Gastrocnemius medialis (tissue), 4 donors: ENCODE measurements around the gene KHDC3L. TPM values are rescaled to one million over a fixed set of nuclear protein-coding genes. Genes with fewer than 3 reads are reported as not detected.
A peak's percentile ranks its signal among the peaks of the same experiment; 100 is the strongest.

Experiments used
- ATAC-seq, 2 donors: fragments of 150-250 bp; one replicate each; pipeline ENCODE4 v1.9.1; 2016
- DNase-seq, 2 donors: peaks; one replicate each; pipeline ENCODE4 v3.0.0-alpha.2; 2019
- H3K27ac ChIP-seq, 4 donors: fragments of 200-600 bp; sonication (generic); 1 replicate in 1 of 4; 2 replicates in 3 of 4; pipeline ENCODE4 v1.5.1; 2016 to 2018; ENCODE audit warnings: mild to moderate bottlenecking in 2 of 4, moderate library complexity in 1 of 4
- H3K27me3 ChIP-seq, 3 donors: fragments of 200-600 bp; sonication (generic) in 2 of 3; 1 replicate in 1 of 3; 2 replicates in 2 of 3; pipeline versions ENCODE4 v1.5.1 to v1.6.0; 2016 to 2019; ENCODE audit warnings: mild to moderate bottlenecking in 1 of 3, moderate library complexity in 1 of 3
- H3K36me3 ChIP-seq, 2 donors: fragments of 200-600 bp; sonication (generic) in 1 of 2; one replicate each; pipeline ENCODE4 v1.5.1; 2017 to 2018
- H3K4me1 ChIP-seq, 2 donors: fragments of 200-600 bp; sonication (generic) in 1 of 2; one replicate each; pipeline ENCODE4 v1.5.1; 2016 to 2017; ENCODE audit warnings: mild to moderate bottlenecking in 2 of 2
- H3K4me3 ChIP-seq, 4 donors: fragments of 200-600 bp; sonication (generic) in 3 of 4; 1 replicate in 1 of 4; 2 replicates in 3 of 4; pipeline ENCODE4 v1.5.1; 2016 to 2019; ENCODE audit warnings: mild to moderate bottlenecking in 2 of 4
- H3K9me3 ChIP-seq, 3 donors: fragments of 200-600 bp; sonication (generic) in 2 of 3; 1 replicate in 1 of 3; 2 replicates in 2 of 3; pipeline ENCODE4 v1.5.1; 2016 to 2019
- POLR2A ChIP-seq, 2 donors: fragments of 450-650 bp; IDR thresholded peaks; one replicate each; pipeline ENCODE4 v1.6.1; 2017; ENCODE audit warnings: antibody characterized with exemption in 2 of 2, mild to moderate bottlenecking in 2 of 2, moderate library complexity in 2 of 2
- in situ Hi-C, 4 donors: fragments of 200-750 bp; cut with MboI; loops; one replicate each; pipeline versions ENCODE4 v1.15.0 to v1.8.0; 2017; ENCODE audit warnings: low sequenced_read_pairs in 4 of 4
- intact Hi-C: fragments of 100-400 bp; cut with DNase I; formaldehyde crosslinking; loops from one replicate; pipeline ENCODE4 v1.15.1; 2023; ENCODE audit warnings: low total_unique reads
- total RNA-seq, 4 donors: library from RNA; depleted of rRNA; stranded (reverse); fragments of >200 nt; gene quantifications; one replicate each; pipeline versions ENCODE4 v1.1.0 to v1.2.3, GENCODE V29; 2016
- TF ChIP-seq, protein P1 (sequence below), 5 experiments: fragments of 450-650 bp in 3 of 5; fragments of 200-600 bp in 2 of 5; sonication (generic) in 2 of 5; IDR thresholded peaks in 4 of 5; conservative IDR thresholded peaks in 1 of 5; 1 replicate in 4 of 5; 2 replicates in 1 of 5; pipeline ENCODE4 v1.5.1; 2016 to 2019; ENCODE audit warnings: antibody characterized with exemption in 5 of 5, mild to moderate bottlenecking in 3 of 5, moderate library complexity in 3 of 5

KHDC3L gene
- total RNA-seq, 4 donors from 2014 or later, result not detected

DNA sequence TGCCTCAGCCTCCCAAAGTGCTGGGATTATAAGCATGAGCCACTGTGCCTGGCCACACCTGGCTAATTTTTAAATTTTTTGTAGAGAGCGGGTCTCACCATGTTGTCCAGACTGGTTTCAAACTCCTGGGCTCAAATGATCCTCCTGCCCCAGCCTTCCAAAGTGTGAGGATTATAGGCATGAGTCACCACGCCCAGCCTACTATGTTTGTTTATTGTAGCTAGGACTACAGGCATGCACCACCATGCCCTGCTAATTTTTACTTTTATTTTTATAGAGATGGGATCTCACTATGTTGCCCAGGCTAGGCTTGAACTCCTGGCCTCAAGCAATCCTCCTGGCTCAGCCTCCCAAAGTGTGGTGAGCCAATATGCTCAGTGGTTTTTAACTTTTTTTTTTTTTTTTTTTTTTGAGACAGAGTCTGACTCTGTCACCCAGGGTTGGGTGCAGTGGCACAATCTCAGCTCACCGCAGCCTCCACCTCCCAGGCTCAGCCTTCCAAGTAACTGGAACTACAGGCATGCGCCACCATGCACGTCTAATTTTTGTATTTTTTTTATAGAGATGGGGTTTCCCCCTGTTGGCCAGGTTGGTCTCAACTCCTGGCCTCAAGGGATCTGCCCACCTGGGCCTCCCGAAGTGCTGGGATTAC lies 20.1 kb downstream of the KHDC3L start:
- Histone ChIP-seq H3K4me1 (no peaks in the 10 kb centered on the region), H3K36me3 (no peaks in the 10 kb centered on the region), H3K27me3 (peaks cover 0 to 6% (median 0%) of the 10 kb centered on the region in 3 donors), H3K4me3 (no peak overlapping the region), H3K27ac (no peak overlapping the region), H3K9me3 (no peaks in the 10 kb centered on the region)
- TF ChIP-seq, protein P1, sequence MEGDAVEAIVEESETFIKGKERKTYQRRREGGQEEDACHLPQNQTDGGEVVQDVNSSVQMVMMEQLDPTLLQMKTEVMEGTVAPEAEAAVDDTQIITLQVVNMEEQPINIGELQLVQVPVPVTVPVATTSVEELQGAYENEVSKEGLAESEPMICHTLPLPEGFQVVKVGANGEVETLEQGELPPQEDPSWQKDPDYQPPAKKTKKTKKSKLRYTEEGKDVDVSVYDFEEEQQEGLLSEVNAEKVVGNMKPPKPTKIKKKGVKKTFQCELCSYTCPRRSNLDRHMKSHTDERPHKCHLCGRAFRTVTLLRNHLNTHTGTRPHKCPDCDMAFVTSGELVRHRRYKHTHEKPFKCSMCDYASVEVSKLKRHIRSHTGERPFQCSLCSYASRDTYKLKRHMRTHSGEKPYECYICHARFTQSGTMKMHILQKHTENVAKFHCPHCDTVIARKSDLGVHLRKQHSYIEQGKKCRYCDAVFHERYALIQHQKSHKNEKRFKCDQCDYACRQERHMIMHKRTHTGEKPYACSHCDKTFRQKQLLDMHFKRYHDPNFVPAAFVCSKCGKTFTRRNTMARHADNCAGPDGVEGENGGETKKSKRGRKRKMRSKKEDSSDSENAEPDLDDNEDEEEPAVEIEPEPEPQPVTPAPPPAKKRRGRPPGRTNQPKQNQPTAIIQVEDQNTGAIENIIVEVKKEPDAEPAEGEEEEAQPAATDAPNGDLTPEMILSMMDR (IDR thresholded peaks at IDR 0.05 in 4 of 5, conservative IDR thresholded peaks at IDR 0.05 in 1 of 5), result no peak
- no peak for TF ChIP-seq POLR2A (IDR thresholded peaks at IDR 0.05)
- in situ Hi-C loops (no loop called here), intact Hi-C loops (no loop called here)
- DNase-seq, result no peak
- no peak for ATAC-seq

DNA sequence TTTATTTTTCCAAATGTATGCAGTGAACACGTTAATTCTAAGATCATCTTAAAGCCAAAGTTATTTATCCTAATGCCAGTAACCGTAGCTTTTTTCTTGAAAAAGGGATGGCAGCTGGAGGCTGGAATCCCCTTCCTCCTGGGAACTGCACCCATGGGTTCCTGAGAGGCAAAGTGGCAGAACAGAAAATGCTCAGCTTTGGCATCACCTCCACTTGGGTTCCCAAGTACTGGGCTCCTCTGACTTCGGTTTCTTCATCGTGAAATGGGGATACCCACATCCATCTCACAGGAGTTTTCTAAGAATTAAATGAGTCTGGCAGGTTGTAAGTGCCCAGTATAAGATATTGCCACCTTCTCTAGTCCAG lies 26.0 kb downstream of the KHDC3L start:
- DNase-seq (no peak), ATAC-seq (no peak)
- Histone ChIP-seq H3K27me3 (peaks cover 0 to 13% (median 0%) of the 10 kb centered on the region in 3 donors), H3K4me3 (peak overlapping the region; percentile 42 to 58 (median 56)), H3K27ac (no peak overlapping the region), H3K4me1 (no peaks in the 10 kb centered on the region), H3K36me3 (no peaks in the 10 kb centered on the region), H3K9me3 (no peaks in the 10 kb centered on the region)
- intact Hi-C loops, result no loop called here
- in situ Hi-C loops, result no loop called here
- no peak for TF ChIP-seq POLR2A (IDR thresholded peaks at IDR 0.05)
- TF ChIP-seq, protein P1 (IDR thresholded peaks at IDR 0.05 in 4 of 5, conservative IDR thresholded peaks at IDR 0.05 in 1 of 5), result no peak

- H3K4me3 ChIP-seq, result peak overlapping the region; percentile 42 to 58 (median 56)
- no peaks in the 10 kb centered on the region for H3K9me3 ChIP-seq
- H3K4me1 ChIP-seq, result no peaks in the 10 kb centered on the region
- in situ Hi-C loops (no loop called here), intact Hi-C loops (no loop called here)
- ATAC-seq (peak in 1 of 2 donors; percentile 33), DNase-seq (peak in 1 of 2 donors; percentile 12)
- no peak overlapping the region for H3K27ac ChIP-seq
- H3K36me3 ChIP-seq, result no peaks in the 10 kb centered on the region
- H3K27me3 ChIP-seq, result peaks cover 0 to 13% (median 0%) of the 10 kb centered on the region in 3 donors
- TF ChIP-seq, protein P1 (IDR thresholded peaks at IDR 0.05 in 4 of 5, conservative IDR thresholded peaks at IDR 0.05 in 1 of 5), result peak in 3 of 5 experiments; percentile 28 to 42 (median 32)
- TF ChIP-seq POLR2A (IDR thresholded peaks at IDR 0.05), result no peak
Measured at GRCh38 chr6:73388800-73389512, 26.5 kb downstream of the KHDC3L start.

GRCh38 chr6:73389854-73390253 lies 27.4 kb downstream of the KHDC3L start:
- DNase-seq, result no peak
- peaks cover 0 to 13% (median 0%) of the 10 kb centered on the region in 3 donors for H3K27me3 ChIP-seq
- ATAC-seq, result no peak
- intact Hi-C loops, result no loop called here
- H3K9me3 ChIP-seq, result no peaks in the 10 kb centered on the region
- H3K4me3 ChIP-seq, result no peak overlapping the region
- H3K36me3 ChIP-seq, result no peaks in the 10 kb centered on the region
- TF ChIP-seq, protein P1 (IDR thresholded peaks at IDR 0.05 in 4 of 5, conservative IDR thresholded peaks at IDR 0.05 in 1 of 5), result no peak
- TF ChIP-seq POLR2A (IDR thresholded peaks at IDR 0.05), result no peak
- no peak overlapping the region for H3K27ac ChIP-seq
- in situ Hi-C loops, result no loop called here
- H3K4me1 ChIP-seq, result no peaks in the 10 kb centered on the region
